ENCODE results near the gene LPAR1. TPM values are rescaled to one million over a fixed set of nuclear protein-coding genes. Genes with fewer than 3 reads are reported as not detected.

The LPAR1 gene
- total and polyA plus RNA-seq, 4 experiments from 2014 or later = 0.12 TPM; not detected in 3

GRCh38 chr9:111008158-111009075 lies 29.9 kb downstream of the LPAR1 start:
- no peak overlapping the region for H3K27ac ChIP-seq (ENCODE audit: low read depth, low read length)
- H3K27me3 ChIP-seq (ENCODE audit: insufficient read depth, low read length) = no peaks in the 10 kb centered on the region
- intact Hi-C loops (cut with micrococcal nuclease) = no loop called here
- ChIA-PET CTCF (ENCODE audit: partially characterized antibody) (no interaction called here), POLR2A (ENCODE audit: partially characterized antibody) (no interaction called here)
- Mint-ChIP-seq H3K27me3 (peaks cover 0 to 2% of the 10 kb centered on the region in 2 donors), H3K9me3 (peaks cover 0 to 10% (median 3%) of the 10 kb centered on the region in 8 donors), H3K27ac (no peak overlapping the region), H3K4me3 (no peak overlapping the region), H3K4me1 (no peaks in the 10 kb centered on the region), H3K36me3 (no peaks in the 10 kb centered on the region)
- no peaks in the 10 kb centered on the region for H3K9me3 ChIP-seq (ENCODE audit: control insufficient read depth in 1 of 2, low read length in 2 of 2)
- DNase-seq = no peak
- H3K4me3 ChIP-seq (ENCODE audit: low read length in 2 of 2) = no peak overlapping the region
- H3K4me1 ChIP-seq (ENCODE audit: insufficient read depth, low read length) = no peaks in the 10 kb centered on the region
- no peaks in the 10 kb centered on the region for H3K36me3 ChIP-seq (ENCODE audit: insufficient read depth, low read length)

GRCh38 chr9:111005746-111006470 lies 32.4 kb downstream of the LPAR1 start:
- DNase-seq = no peak
- Histone ChIP-seq H3K4me1 (ENCODE audit: insufficient read depth, low read length) (no peaks in the 10 kb centered on the region), H3K9me3 (ENCODE audit: control insufficient read depth in 1 of 2, low read length in 2 of 2) (no peaks in the 10 kb centered on the region), H3K27me3 (ENCODE audit: insufficient read depth, low read length) (no peaks in the 10 kb centered on the region), H3K36me3 (ENCODE audit: insufficient read depth, low read length) (no peaks in the 10 kb centered on the region), H3K4me3 (ENCODE audit: low read length in 2 of 2) (no peak overlapping the region), H3K27ac (ENCODE audit: low read depth, low read length) (no peak overlapping the region)
- peaks cover 0 to 7% (median 3%) of the 10 kb centered on the region in 8 donors for H3K9me3 Mint-ChIP-seq
- H3K4me3 Mint-ChIP-seq = no peak overlapping the region
- intact Hi-C loops (cut with micrococcal nuclease) = no loop called here
- CTCF ChIA-PET (ENCODE audit: partially characterized antibody) = no interaction called here
- no peaks in the 10 kb centered on the region for H3K36me3 Mint-ChIP-seq
- POLR2A ChIA-PET (ENCODE audit: partially characterized antibody) = no interaction called here
- no peaks in the 10 kb centered on the region for H3K4me1 Mint-ChIP-seq
- peaks cover 0 to 2% of the 10 kb centered on the region in 2 donors for H3K27me3 Mint-ChIP-seq
- no peak overlapping the region for H3K27ac Mint-ChIP-seq

- intact Hi-C loops (cut with micrococcal nuclease) = no loop called here
- no peaks in the 10 kb centered on the region for H3K27me3 ChIP-seq (ENCODE audit: insufficient read depth, low read length)
- no peaks in the 10 kb centered on the region for H3K36me3 Mint-ChIP-seq
- no peak overlapping the region for H3K4me3 ChIP-seq (ENCODE audit: low read length in 2 of 2)
- H3K4me1 Mint-ChIP-seq = no peaks in the 10 kb centered on the region
- no peak overlapping the region for H3K27ac ChIP-seq (ENCODE audit: low read depth, low read length)
- H3K27ac Mint-ChIP-seq = no peak overlapping the region
- H3K4me3 Mint-ChIP-seq = no peak overlapping the region
- CTCF ChIA-PET (ENCODE audit: partially characterized antibody) = no interaction called here
- H3K27me3 Mint-ChIP-seq = peaks cover 0 to 2% of the 10 kb centered on the region in 2 donors
- H3K9me3 ChIP-seq (ENCODE audit: control insufficient read depth in 1 of 2, low read length in 2 of 2) = no peaks in the 10 kb centered on the region
- H3K36me3 ChIP-seq (ENCODE audit: insufficient read depth, low read length) = no peaks in the 10 kb centered on the region
- no peak for DNase-seq
- no peaks in the 10 kb centered on the region for H3K4me1 ChIP-seq (ENCODE audit: insufficient read depth, low read length)
- POLR2A ChIA-PET (ENCODE audit: partially characterized antibody) = no interaction called here
- peaks cover 0 to 7% (median 3%) of the 10 kb centered on the region in 8 donors for H3K9me3 Mint-ChIP-seq
Observed at GRCh38 chr9:111004936-111005335, 33.3 kb downstream of the LPAR1 start.

- no peak overlapping the region for H3K27ac Mint-ChIP-seq
- Histone ChIP-seq H3K27me3 (ENCODE audit: insufficient read depth, low read length) (no peaks in the 10 kb centered on the region), H3K9me3 (ENCODE audit: control insufficient read depth in 1 of 2, low read length in 2 of 2) (no peaks in the 10 kb centered on the region), H3K4me1 (ENCODE audit: insufficient read depth, low read length) (no peaks in the 10 kb centered on the region), H3K27ac (ENCODE audit: low read depth, low read length) (no peak overlapping the region), H3K4me3 (ENCODE audit: low read length in 2 of 2) (no peak overlapping the region), H3K36me3 (ENCODE audit: insufficient read depth, low read length) (no peaks in the 10 kb centered on the region)
- no peaks in the 10 kb centered on the region for H3K36me3 Mint-ChIP-seq
- peaks cover 0 to 2% of the 10 kb centered on the region in 2 donors for H3K27me3 Mint-ChIP-seq
- no peak for DNase-seq
- ChIA-PET POLR2A (ENCODE audit: partially characterized antibody) (no interaction called here), CTCF (ENCODE audit: partially characterized antibody) (no interaction called here)
- H3K4me3 Mint-ChIP-seq = no peak overlapping the region
- intact Hi-C loops (cut with micrococcal nuclease) = no loop called here
- no peaks in the 10 kb centered on the region for H3K4me1 Mint-ChIP-seq
- H3K9me3 Mint-ChIP-seq = peaks cover 0 to 7% (median 3%) of the 10 kb centered on the region in 8 donors
Observed at GRCh38 chr9:111003182-111003581, 35.1 kb downstream of the LPAR1 start.

- no peak overlapping the region for H3K4me3 Mint-ChIP-seq
- peaks cover 0 to 9% (median 3%) of the 10 kb centered on the region in 8 donors for H3K9me3 Mint-ChIP-seq
- intact Hi-C loops (cut with micrococcal nuclease) = no loop called here
- ChIA-PET POLR2A (ENCODE audit: partially characterized antibody) (no interaction called here), CTCF (ENCODE audit: partially characterized antibody) (no interaction called here)
- peaks cover 0 to 6% of the 10 kb centered on the region in 2 donors for H3K27me3 Mint-ChIP-seq
- no peaks in the 10 kb centered on the region for H3K36me3 ChIP-seq (ENCODE audit: insufficient read depth, low read length)
- H3K36me3 Mint-ChIP-seq = no peaks in the 10 kb centered on the region
- no peak overlapping the region for H3K27ac ChIP-seq (ENCODE audit: low read depth, low read length)
- H3K4me3 ChIP-seq (ENCODE audit: low read length in 2 of 2) = no peak overlapping the region
- H3K27me3 ChIP-seq (ENCODE audit: insufficient read depth, low read length) = no peaks in the 10 kb centered on the region
- H3K27ac Mint-ChIP-seq = no peak overlapping the region
- H3K4me1 ChIP-seq (ENCODE audit: insufficient read depth, low read length) = no peaks in the 10 kb centered on the region
- H3K4me1 Mint-ChIP-seq = no peaks in the 10 kb centered on the region
- no peak for DNase-seq
- no peaks in the 10 kb centered on the region for H3K9me3 ChIP-seq (ENCODE audit: control insufficient read depth in 1 of 2, low read length in 2 of 2)
Observed at GRCh38 chr9:111001526-111001925, 36.7 kb downstream of the LPAR1 start.

GRCh38 chr9:111000202-111000601 lies 38.1 kb downstream of the LPAR1 start:
- DNase-seq = no peak
- no peaks in the 10 kb centered on the region for H3K9me3 ChIP-seq (ENCODE audit: control insufficient read depth in 1 of 2, low read length in 2 of 2)
- H3K9me3 Mint-ChIP-seq = peaks cover 0 to 6% (median 0%) of the 10 kb centered on the region in 8 donors
- H3K36me3 ChIP-seq (ENCODE audit: insufficient read depth, low read length) = no peaks in the 10 kb centered on the region
- H3K27me3 ChIP-seq (ENCODE audit: insufficient read depth, low read length) = no peaks in the 10 kb centered on the region
- no peaks in the 10 kb centered on the region for H3K36me3 Mint-ChIP-seq
- H3K4me3 Mint-ChIP-seq = no peak overlapping the region
- H3K27ac Mint-ChIP-seq = no peak overlapping the region
- H3K27ac ChIP-seq (ENCODE audit: low read depth, low read length) = no peak overlapping the region
- peaks cover 0 to 6% of the 10 kb centered on the region in 2 donors for H3K27me3 Mint-ChIP-seq
- intact Hi-C loops (cut with micrococcal nuclease) = no loop called here
- no peaks in the 10 kb centered on the region for H3K4me1 Mint-ChIP-seq
- ChIA-PET POLR2A (ENCODE audit: partially characterized antibody) (no interaction called here), CTCF (ENCODE audit: partially characterized antibody) (no interaction called here)
- no peak overlapping the region for H3K4me3 ChIP-seq (ENCODE audit: low read length in 2 of 2)
- H3K4me1 ChIP-seq (ENCODE audit: insufficient read depth, low read length) = no peaks in the 10 kb centered on the region

GRCh38 chr9:110999379-110999778 lies 38.9 kb downstream of the LPAR1 start:
- Histone ChIP-seq H3K4me3 (ENCODE audit: low read length in 2 of 2) (no peak overlapping the region), H3K36me3 (ENCODE audit: insufficient read depth, low read length) (no peaks in the 10 kb centered on the region), H3K4me1 (ENCODE audit: insufficient read depth, low read length) (no peaks in the 10 kb centered on the region), H3K27ac (ENCODE audit: low read depth, low read length) (no peak overlapping the region), H3K27me3 (ENCODE audit: insufficient read depth, low read length) (no peaks in the 10 kb centered on the region), H3K9me3 (ENCODE audit: control insufficient read depth in 1 of 2, low read length in 2 of 2) (no peaks in the 10 kb centered on the region)
- ChIA-PET CTCF (ENCODE audit: partially characterized antibody) (no interaction called here), POLR2A (ENCODE audit: partially characterized antibody) (no interaction called here)
- no peak for DNase-seq
- Mint-ChIP-seq H3K4me1 (no peaks in the 10 kb centered on the region), H3K9me3 (peaks cover 0 to 4% (median 0%) of the 10 kb centered on the region in 8 donors), H3K27me3 (peaks cover 0 to 6% of the 10 kb centered on the region in 2 donors), H3K36me3 (no peaks in the 10 kb centered on the region), H3K27ac (no peak overlapping the region), H3K4me3 (no peak overlapping the region)
- intact Hi-C loops (cut with micrococcal nuclease) = no loop called here

Measured in CD4-positive, alpha-beta memory T cell (primary cell).